Esophagus squamous epithelium (tissue), 5 donors: ENCODE data around the gene ADAM10. TPM values are rescaled to one million over a fixed set of nuclear protein-coding genes. Genes with fewer than 3 reads are reported as not detected.

ENCODE experiments used
- DNase-seq: peaks from one replicate; lab custom pipeline; 2025; lab: John Stamatoyannopoulos, UW
- H3K27ac ChIP-seq, 4 donors: fragments of 200-600 bp; sonication (generic); one replicate each; pipeline ENCODE4 v1.5.1; 2016 to 2019; ENCODE audit warnings: mild to moderate bottlenecking in 1 of 4
- H3K27me3 ChIP-seq, 4 donors: fragments of 200-600 bp; sonication (generic); 1 replicate in 3 of 4; 2 replicates in 1 of 4; pipeline versions ENCODE4 v1.5.1 to v1.6.0; 2017 to 2021; ENCODE audit warnings: antibody characterized with exemption in 1 of 4
- H3K36me3 ChIP-seq, 3 donors: fragments of 200-600 bp; sonication (generic); one replicate each; pipeline ENCODE4 v1.5.1; 2016 to 2019
- H3K4me1 ChIP-seq, 3 donors: fragments of 200-600 bp; sonication (generic); one replicate each; pipeline ENCODE4 v1.5.1; 2017 to 2019
- H3K4me3 ChIP-seq, 4 donors: fragments of 200-600 bp; sonication (generic); 1 replicate in 3 of 4; 2 replicates in 1 of 4; pipeline ENCODE4 v1.5.1; 2016 to 2019; ENCODE audit warnings: mild to moderate bottlenecking in 2 of 4, moderate library complexity in 1 of 4
- H3K9me3 ChIP-seq, 3 donors: fragments of 200-600 bp; sonication (generic); one replicate each; pipeline ENCODE4 v1.5.1; 2016 to 2019
- CTCF ChIP-seq, 6 experiments: fragments of 450-650 bp in 4 of 6; fragments of 200-600 bp in 2 of 6; sonication (generic) in 2 of 6; IDR thresholded peaks; one replicate each; pipeline ENCODE4 v1.5.1; 2016 to 2019; ENCODE audit warnings: antibody characterized with exemption in 6 of 6, mild to moderate bottlenecking in 4 of 6, moderate library complexity in 4 of 6
- POLR2A ChIP-seq, 4 donors: fragments of 450-650 bp; IDR thresholded peaks; one replicate each; pipeline ENCODE4 v1.6.1; 2017; ENCODE audit warnings: antibody characterized with exemption in 4 of 4, mild to moderate bottlenecking in 4 of 4, moderate library complexity in 3 of 4
- WGBS, 2 donors: methylation state at CpG; one replicate each; pipeline ENCODE4 v1.1.5; 2018; 5-methylcytosine and 5-hydroxymethylcytosine counted together
- intact Hi-C: fragments of 100-400 bp; cut with DNase I; formaldehyde crosslinking; loops from one replicate; pipeline ENCODE4 v1.15.0; 2022
- small RNA-seq, 4 donors: library from RNA; depleted of rRNA; stranded (forward); fragments of <200 nt; gene quantifications; one replicate each; pipeline ENCODE3, GENCODE V24; 2016
- total RNA-seq, 4 donors: library from RNA; depleted of rRNA; stranded (reverse); fragments of >200 nt; gene quantifications; one replicate each; pipeline ENCODE4 v1.1.0, GENCODE V29; 2016
- donor health status: DM: yes; HTN: yes; CAD: no.

Gene ADAM10
- total RNA-seq, 4 donors from 2014 or later, result 34.3 to 61.3 (median 52.8) TPM

DNA sequence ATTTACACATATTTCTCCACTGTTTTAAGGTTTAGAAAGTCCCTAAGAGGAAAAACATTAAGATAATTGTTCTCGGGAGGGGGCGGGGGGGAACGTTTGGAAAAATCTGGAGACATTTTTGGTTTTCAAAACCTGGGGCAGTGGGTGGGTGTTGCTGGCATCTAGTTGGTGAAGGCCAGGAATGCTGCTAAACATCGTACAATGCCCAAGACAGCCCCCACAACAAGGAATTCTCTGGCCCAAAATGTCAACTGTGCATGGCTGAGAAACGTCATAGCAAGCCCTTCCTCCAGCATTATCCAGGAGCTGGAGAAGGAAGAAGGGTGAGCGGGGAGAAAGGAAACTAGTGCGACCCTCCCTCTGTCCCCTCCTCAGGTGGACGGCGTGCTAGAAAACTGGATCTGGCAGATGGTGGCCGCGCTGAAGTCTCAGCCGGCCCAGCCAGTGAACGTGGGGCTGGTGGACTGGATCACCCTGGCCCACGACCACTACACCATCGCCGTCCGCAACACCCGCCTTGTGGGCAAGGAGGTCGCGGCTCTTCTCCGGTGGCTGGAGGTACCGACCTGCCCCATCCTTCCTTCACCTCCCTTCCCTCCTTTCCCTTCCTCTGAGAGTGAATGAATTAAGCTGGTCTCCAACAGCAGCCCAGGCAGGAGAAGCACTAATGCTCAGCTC is 208.0 kb downstream of the ADAM10 start:
- no peak for DNase-seq
- intact Hi-C loops, result no loop called here
- H3K27ac ChIP-seq, result no peak overlapping the region

DNA sequence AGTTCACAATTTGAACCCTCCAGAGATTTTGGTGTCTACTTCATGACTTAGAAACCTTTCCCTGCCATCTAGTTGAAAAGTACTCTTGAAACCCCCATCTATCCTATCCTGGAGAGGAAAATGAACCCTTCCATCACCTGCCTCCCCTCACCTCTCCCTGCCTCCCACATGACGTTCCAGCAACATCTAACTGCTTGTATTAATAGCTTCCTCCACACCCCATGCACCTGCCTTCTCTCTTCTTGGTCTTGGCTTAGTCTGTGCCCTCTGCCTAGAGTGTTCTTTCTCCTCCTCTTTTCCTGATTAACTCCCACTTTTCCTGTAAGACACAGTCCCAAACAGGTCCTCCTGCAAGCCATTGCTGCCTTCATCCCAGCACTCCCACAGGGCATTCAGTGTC is 210.0 kb downstream of the ADAM10 start:
- TF ChIP-seq CTCF (IDR thresholded peaks at IDR 0.05) (no peak), POLR2A (IDR thresholded peaks at IDR 0.05) (no peak)
- no peaks in the 10 kb centered on the region for H3K9me3 ChIP-seq
- 65 to 73% methylated on average over 1 of the region's 1 CpG for WGBS, 2 donors
- H3K27me3 ChIP-seq, result no peaks in the 10 kb centered on the region
- no peaks in the 10 kb centered on the region for H3K4me1 ChIP-seq
- H3K27ac ChIP-seq, result no peak overlapping the region
- DNase-seq, result no peak
- H3K36me3 ChIP-seq, result no peaks in the 10 kb centered on the region
- no peak overlapping the region for H3K4me3 ChIP-seq
- intact Hi-C loops, result no loop called here

More for the DNA sequence above, 208.0 kb downstream of the ADAM10 start:
- no peaks in the 10 kb centered on the region for H3K4me1 ChIP-seq
- H3K4me3 ChIP-seq, result no peak overlapping the region
- no peaks in the 10 kb centered on the region for H3K36me3 ChIP-seq
- WGBS, 2 donors, result 89 to 93% methylated on average over 14 to 22 of the region's 22 CpGs
- TF ChIP-seq CTCF (IDR thresholded peaks at IDR 0.05), result no peak
- no peak for TF ChIP-seq POLR2A (IDR thresholded peaks at IDR 0.05)
- no peaks in the 10 kb centered on the region for H3K9me3 ChIP-seq
- H3K27me3 ChIP-seq, result no peaks in the 10 kb centered on the region

- Histone ChIP-seq H3K27me3 (no peaks in the 10 kb centered on the region), H3K9me3 (no peaks in the 10 kb centered on the region), H3K4me3 (no peak overlapping the region), H3K36me3 (no peaks in the 10 kb centered on the region), H3K4me1 (no peaks in the 10 kb centered on the region), H3K27ac (no peak overlapping the region)
- DNase-seq, result no peak
- 95 to 96% methylated on average over 3 of the region's 3 CpGs for WGBS, 2 donors
- intact Hi-C loops, result no loop called here
- no peak for TF ChIP-seq POLR2A (IDR thresholded peaks at IDR 0.05)
Measured at GRCh38 chr15:58538901-58539300, 210.6 kb downstream of the ADAM10 start.

Small RNAs within 50 kb of the gene (small RNA-seq; reads per million reads assigned to genes)
- 0 reads per million in 4 donors for gene AC091046.1
- 0 reads per million in 4 donors for gene RF00012

Other genes starting within 250 kb of the ADAM10 start
- 10 to 100 TPM in 3 of 4 donors, 1 to 10 TPM in 1; 9.1 to 17.0 (median 13.9) TPM for gene MINDY2, start 21.6 kb upstream of the ADAM10 start, total RNA-seq
- 100 to 1,000 TPM in 2 of 4 donors, 10 to 100 TPM in 2; 65.0 to 115 (median 92.5) TPM for gene SLTM, start 184.0 kb upstream of the ADAM10 start, total RNA-seq
- gene RNF111, start 238.0 kb upstream of the ADAM10 start, total RNA-seq, result 10 to 100 TPM; 15.2 to 19.6 (median 16.5) TPM